ENCODE results near the gene AKR7A3.

The AKR7A3 gene

DNA sequence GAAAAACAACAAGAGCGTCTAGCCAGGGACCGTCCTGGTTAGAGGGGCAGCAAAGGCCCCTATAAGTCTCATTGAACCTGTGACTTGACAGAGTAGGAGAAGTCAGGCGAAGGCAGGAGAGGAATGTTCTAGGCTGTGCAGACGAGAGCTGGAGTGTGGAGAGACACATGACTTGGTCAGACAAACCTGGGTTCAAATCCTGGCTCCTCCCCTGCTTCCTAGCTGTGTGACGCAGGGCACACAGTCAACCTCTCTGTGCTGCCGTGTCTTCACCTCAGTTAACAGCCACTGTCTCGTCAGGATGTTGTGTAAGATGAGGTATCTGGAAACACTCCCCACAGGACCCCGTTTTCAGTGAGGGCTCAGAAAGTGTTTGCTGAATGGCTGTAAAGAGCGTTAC lies 39.2 kb upstream of the AKR7A3 start:
- Histone ChIP-seq H3K4me1 (ENCODE audit: control insufficient read depth, insufficient read depth, low read length) (no peaks in the 10 kb centered on the region), H3K9ac (ENCODE audit: low read depth, low read length) (no peak overlapping the region), H3K4me3 (ENCODE audit: low read length) (no peak overlapping the region), H3K4me2 (ENCODE audit: low read length) (no peak overlapping the region), H3K27me3 (ENCODE audit: control insufficient read depth, insufficient read depth, low read length) (no peaks in the 10 kb centered on the region), H3K36me3 (ENCODE audit: insufficient read depth, low read length) (peaks cover 46% of the 10 kb centered on the region), H3K9me3 (replicated peaks; ENCODE audit: low read length) (no peaks in the 10 kb centered on the region)

DNA sequence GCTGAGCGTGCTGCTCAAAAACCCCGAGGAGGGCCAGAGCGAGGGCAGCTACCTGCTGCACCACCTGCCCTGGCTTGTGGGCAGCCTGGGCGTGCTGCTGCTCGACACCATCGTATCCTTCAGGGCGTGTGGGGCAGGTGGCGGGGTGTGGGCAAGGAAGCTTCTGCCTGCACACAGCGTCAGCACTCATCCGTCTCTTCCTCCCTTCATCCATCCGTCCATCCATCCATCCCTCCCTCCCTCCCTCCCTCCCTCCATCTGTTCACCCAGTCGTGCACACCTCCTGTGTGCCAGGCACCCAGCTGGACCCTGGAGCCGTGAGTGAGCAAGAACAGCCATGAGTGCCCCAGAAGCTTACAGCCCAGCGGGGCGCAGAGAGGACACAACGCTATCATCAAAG lies 38.7 kb upstream of the AKR7A3 start:
- Histone ChIP-seq H3K36me3 (ENCODE audit: insufficient read depth, low read length) (peaks cover 50% of the 10 kb centered on the region), H3K27me3 (ENCODE audit: control insufficient read depth, insufficient read depth, low read length) (no peaks in the 10 kb centered on the region)

DNA sequence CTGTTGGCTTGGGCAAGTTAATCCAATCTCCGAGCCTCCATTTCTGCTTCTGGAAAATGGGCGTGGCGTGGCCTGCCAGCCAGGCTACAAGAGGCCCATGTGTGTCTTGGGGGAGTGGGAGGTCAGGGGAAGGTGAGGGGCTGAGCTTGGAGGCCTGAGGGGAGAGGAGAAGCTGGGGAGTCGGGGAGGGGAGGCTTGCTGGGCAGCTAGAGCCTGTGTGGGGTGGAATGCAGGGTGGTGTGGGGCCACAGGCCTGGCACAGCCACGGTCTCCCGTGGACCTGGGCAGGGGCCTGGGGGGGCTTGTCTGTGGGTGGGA lies 38.1 kb upstream of the AKR7A3 start:
- H3K4me1 ChIP-seq (ENCODE audit: control insufficient read depth, insufficient read depth, low read length) = no peaks in the 10 kb centered on the region
- H3K9me3 ChIP-seq (replicated peaks; ENCODE audit: low read length) = no peaks in the 10 kb centered on the region
- no peaks in the 10 kb centered on the region for H3K27me3 ChIP-seq (ENCODE audit: control insufficient read depth, insufficient read depth, low read length)
- H3K4me2 ChIP-seq (ENCODE audit: low read length) = no peak overlapping the region
- H3K9ac ChIP-seq (ENCODE audit: low read depth, low read length) = no peak overlapping the region
- peaks cover 50% of the 10 kb centered on the region for H3K36me3 ChIP-seq (ENCODE audit: insufficient read depth, low read length)
- H3K4me3 ChIP-seq (ENCODE audit: low read length) = no peak overlapping the region

More for the DNA sequence above, 38.7 kb upstream of the AKR7A3 start:
- H3K9ac ChIP-seq (ENCODE audit: low read depth, low read length) = no peak overlapping the region
- H3K4me1 ChIP-seq (ENCODE audit: control insufficient read depth, insufficient read depth, low read length) = no peaks in the 10 kb centered on the region
- H3K4me2 ChIP-seq (ENCODE audit: low read length) = no peak overlapping the region
- H3K4me3 ChIP-seq (ENCODE audit: low read length) = no peak overlapping the region
- H3K9me3 ChIP-seq (replicated peaks; ENCODE audit: low read length) = no peaks in the 10 kb centered on the region

DNA sequence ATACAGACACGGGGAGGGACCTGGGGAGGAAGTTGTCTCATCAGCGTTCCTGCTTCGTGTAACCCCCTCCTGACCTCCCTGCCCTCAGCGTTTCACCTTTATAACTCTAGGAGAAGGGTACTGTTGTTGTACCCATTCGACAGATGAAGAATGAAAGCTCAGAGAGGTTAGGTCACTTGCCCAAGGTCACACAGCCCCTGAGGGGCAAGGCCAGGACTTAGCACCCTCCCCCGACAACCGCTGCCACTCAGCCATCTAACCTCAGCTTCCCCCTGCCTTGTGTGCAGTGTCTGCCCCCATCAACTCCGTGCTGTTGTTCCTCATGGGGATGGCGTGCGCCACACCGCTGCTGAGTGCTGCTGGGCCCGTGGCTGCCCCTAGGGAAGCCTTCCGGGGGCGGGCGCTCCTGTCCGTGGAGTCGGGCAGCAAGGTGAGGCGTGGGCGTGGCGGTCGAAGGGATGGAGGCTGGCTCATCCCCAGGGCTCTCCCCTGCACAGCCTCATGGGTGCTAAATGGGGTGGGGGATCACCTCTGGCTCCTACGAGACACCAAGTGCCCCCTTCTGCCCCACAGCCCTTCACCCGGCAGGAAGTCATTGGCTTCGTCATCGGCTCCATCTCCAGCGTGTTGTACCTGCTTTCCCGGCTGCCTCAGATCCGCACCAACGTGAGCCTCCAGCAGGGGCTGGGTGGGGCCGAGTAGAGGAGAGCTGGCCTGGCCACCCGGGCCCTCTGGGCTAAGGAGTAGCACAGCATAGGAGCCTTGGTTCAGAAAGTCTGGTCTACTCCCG lies 37.6 kb upstream of the AKR7A3 start:
- no peaks in the 10 kb centered on the region for H3K9me3 ChIP-seq (replicated peaks; ENCODE audit: low read length)
- peaks cover 52% of the 10 kb centered on the region for H3K36me3 ChIP-seq (ENCODE audit: insufficient read depth, low read length)
- H3K9ac ChIP-seq (ENCODE audit: low read depth, low read length) = no peak overlapping the region
- H3K4me1 ChIP-seq (ENCODE audit: control insufficient read depth, insufficient read depth, low read length) = no peaks in the 10 kb centered on the region
- no peak overlapping the region for H3K4me2 ChIP-seq (ENCODE audit: low read length)
- H3K4me3 ChIP-seq (ENCODE audit: low read length) = no peak overlapping the region
- no peaks in the 10 kb centered on the region for H3K27me3 ChIP-seq (ENCODE audit: control insufficient read depth, insufficient read depth, low read length)

DNA sequence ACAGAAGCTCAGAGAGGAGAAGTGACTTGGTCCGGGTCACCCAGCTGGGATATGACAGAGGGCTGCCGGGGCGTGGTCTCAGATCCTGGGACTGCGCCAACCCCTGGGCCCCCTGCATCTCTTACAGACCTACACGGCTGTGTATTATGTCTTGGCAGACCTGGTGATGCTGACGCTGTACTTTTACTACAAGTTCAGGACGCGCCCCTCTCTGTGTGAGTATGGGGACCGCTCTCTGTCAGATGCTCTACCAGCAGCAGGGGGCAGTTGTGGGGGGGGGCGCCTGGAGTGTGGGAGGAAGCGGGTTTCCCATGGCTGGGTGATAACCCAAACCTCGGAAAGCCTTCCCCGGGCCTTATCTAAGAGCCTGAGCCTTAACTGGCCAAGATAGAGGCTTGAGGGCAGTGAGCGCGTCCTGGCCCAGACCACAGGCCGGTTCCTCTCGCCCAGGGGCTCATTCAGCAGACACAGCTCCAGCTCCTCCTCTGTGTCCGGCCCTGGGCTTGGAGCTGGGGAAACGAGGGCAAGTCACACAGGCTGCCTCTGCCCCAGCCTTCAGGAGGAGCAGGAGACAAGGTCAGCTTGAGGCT lies 36.9 kb upstream of the AKR7A3 start:
- Histone ChIP-seq H3K36me3 (ENCODE audit: insufficient read depth, low read length) (peaks cover 53% of the 10 kb centered on the region), H3K27me3 (ENCODE audit: control insufficient read depth, insufficient read depth, low read length) (no peaks in the 10 kb centered on the region), H3K9me3 (replicated peaks; ENCODE audit: low read length) (no peaks in the 10 kb centered on the region), H3K9ac (ENCODE audit: low read depth, low read length) (no peak overlapping the region), H3K4me2 (ENCODE audit: low read length) (no peak overlapping the region), H3K4me1 (ENCODE audit: control insufficient read depth, insufficient read depth, low read length) (no peaks in the 10 kb centered on the region), H3K4me3 (ENCODE audit: low read length) (no peak overlapping the region)

DNA sequence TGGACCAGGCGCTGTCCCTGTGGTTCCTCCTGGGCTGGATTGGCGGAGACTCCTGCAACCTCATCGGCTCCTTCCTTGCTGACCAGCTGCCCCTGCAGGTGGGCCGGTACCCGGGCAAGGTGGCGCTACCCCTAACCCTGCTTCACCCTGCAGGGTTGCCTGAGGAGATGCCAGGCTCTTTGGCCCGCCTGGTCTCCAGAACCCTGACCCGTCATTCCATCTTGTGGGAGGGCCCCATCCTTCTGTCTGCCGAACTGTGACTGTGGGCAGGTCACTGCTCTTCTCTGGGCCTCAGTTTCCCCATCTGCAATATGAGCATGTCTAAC lies 36.1 kb upstream of the AKR7A3 start:
- no peak overlapping the region for H3K4me2 ChIP-seq (ENCODE audit: low read length)
- no peaks in the 10 kb centered on the region for H3K4me1 ChIP-seq (ENCODE audit: control insufficient read depth, insufficient read depth, low read length)
- peaks cover 53% of the 10 kb centered on the region for H3K36me3 ChIP-seq (ENCODE audit: insufficient read depth, low read length)
- no peaks in the 10 kb centered on the region for H3K27me3 ChIP-seq (ENCODE audit: control insufficient read depth, insufficient read depth, low read length)
- no peaks in the 10 kb centered on the region for H3K9me3 ChIP-seq (replicated peaks; ENCODE audit: low read length)
- no peak overlapping the region for H3K9ac ChIP-seq (ENCODE audit: low read depth, low read length)
- H3K4me3 ChIP-seq (ENCODE audit: low read length) = no peak overlapping the region

DNA sequence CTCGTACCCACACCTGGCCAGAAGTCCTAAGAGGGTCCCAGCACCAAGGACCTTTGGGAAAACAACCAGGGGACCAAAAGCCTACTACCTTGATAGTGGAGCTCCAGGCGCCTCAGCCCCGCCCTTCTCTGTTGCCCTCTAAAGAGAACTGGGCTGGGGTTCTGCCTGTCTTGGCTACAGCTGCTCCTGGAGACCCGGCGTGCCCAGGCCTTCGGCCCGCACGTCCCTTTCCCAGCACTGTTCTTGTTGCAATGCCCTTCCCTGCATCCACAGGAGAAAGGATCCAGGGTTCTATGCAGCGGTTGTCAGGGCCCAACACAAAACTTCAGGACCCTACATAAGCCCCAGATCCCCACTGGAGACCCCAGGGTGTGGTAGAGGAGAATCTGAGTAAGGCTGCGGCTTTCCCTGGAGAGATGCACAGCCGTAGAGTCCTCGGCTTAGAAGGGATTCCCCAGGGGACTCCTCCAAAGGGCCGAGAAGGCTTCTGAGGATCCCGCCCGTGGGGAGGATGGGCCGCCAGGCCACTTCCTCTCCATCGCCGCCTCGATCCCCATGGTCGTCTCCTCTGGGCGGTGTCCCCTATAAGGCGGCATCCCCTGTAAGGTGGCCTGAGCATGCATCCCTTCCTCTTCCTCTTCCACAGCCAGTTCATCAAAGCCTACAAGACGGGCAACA lies 35.6 kb upstream of the AKR7A3 start:
- H3K9me3 ChIP-seq (replicated peaks; ENCODE audit: low read length) = no peaks in the 10 kb centered on the region
- H3K9ac ChIP-seq (ENCODE audit: low read depth, low read length) = no peak overlapping the region
- no peaks in the 10 kb centered on the region for H3K27me3 ChIP-seq (ENCODE audit: control insufficient read depth, insufficient read depth, low read length)
- H3K4me1 ChIP-seq (ENCODE audit: control insufficient read depth, insufficient read depth, low read length) = peaks cover 1% of the 10 kb centered on the region
- peaks cover 54% of the 10 kb centered on the region for H3K36me3 ChIP-seq (ENCODE audit: insufficient read depth, low read length)
- H3K4me2 ChIP-seq (ENCODE audit: low read length) = no peak overlapping the region
- H3K4me3 ChIP-seq (ENCODE audit: low read length) = no peak overlapping the region

DNA sequence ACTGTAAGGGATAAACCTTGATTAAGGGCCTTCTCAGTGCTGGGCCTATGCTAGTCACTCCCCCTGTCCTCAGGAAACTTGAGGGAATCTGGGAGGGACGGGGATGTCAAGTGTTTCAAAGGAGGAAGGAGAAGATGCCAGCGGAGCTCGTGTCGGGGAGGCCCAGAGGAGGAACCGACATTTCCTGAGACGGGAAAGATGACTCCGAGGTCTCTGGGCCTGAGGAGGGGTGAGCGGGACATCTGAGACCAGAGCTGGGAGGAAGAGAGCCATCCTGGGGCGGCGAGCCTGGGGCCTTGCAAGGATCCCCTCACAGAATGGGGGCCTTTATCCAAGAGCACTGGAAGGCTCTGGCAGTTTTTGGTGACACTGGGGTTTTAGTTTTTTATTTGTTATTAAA lies 33.9 kb upstream of the AKR7A3 start:
- no peak overlapping the region for H3K4me2 ChIP-seq (ENCODE audit: low read length)
- no peaks in the 10 kb centered on the region for H3K27me3 ChIP-seq (ENCODE audit: control insufficient read depth, insufficient read depth, low read length)
- H3K4me1 ChIP-seq (ENCODE audit: control insufficient read depth, insufficient read depth, low read length) = peaks cover 5% of the 10 kb centered on the region
- H3K9me3 ChIP-seq (replicated peaks; ENCODE audit: low read length) = no peaks in the 10 kb centered on the region
- peaks cover 53% of the 10 kb centered on the region for H3K36me3 ChIP-seq (ENCODE audit: insufficient read depth, low read length)
- H3K9ac ChIP-seq (ENCODE audit: low read depth, low read length) = no peak overlapping the region
- H3K4me3 ChIP-seq (ENCODE audit: low read length) = no peak overlapping the region

DNA sequence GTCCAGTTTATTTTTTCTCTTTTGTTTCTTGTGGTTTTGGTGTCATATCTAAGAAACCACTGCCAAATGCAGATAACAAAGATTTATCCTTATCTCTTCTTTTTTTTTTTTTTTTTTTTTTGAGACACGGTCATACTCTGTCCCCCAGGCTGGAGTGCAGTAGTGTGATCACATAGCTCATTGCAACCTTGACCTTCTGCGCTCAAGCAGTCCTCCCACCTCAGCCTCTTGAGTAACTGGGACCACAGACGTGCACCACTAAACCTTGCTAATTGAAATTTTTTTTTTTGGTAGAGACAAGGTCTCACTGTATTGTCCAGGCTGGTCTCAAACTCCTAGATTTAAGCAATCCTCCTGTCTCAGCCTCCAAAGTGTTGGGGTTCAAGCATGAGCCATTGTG lies 32.5 kb upstream of the AKR7A3 start:
- Histone ChIP-seq H3K36me3 (ENCODE audit: insufficient read depth, low read length) (peaks cover 48% of the 10 kb centered on the region), H3K9ac (ENCODE audit: low read depth, low read length) (no peak overlapping the region), H3K4me1 (ENCODE audit: control insufficient read depth, insufficient read depth, low read length) (peaks cover 12% of the 10 kb centered on the region), H3K4me3 (ENCODE audit: low read length) (no peak overlapping the region), H3K4me2 (ENCODE audit: low read length) (no peak overlapping the region), H3K27me3 (ENCODE audit: control insufficient read depth, insufficient read depth, low read length) (no peaks in the 10 kb centered on the region), H3K9me3 (replicated peaks; ENCODE audit: low read length) (no peaks in the 10 kb centered on the region)

DNA sequence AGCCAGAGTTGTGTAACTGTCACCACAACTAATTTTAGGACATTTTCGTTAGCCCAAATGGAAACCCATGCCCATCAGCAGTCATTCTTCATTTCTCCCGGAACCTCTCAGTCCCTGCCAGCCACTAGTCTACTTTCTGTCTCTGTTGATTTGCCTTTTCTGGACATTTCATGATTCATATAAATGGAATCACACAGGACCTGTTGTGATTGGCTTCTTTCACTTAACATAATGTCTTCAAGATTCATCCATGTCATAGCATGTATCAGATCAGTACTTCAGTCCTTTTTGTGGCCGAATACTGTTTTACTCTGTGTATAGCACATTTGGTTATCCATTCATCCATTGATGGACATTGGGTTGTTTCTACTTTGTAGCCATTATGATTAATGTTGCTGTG lies 30.6 kb upstream of the AKR7A3 start:
- Histone ChIP-seq H3K4me2 (ENCODE audit: low read length) (no peak overlapping the region), H3K4me3 (ENCODE audit: low read length) (no peak overlapping the region), H3K4me1 (ENCODE audit: control insufficient read depth, insufficient read depth, low read length) (peaks cover 31% of the 10 kb centered on the region), H3K9ac (ENCODE audit: low read depth, low read length) (no peak overlapping the region), H3K9me3 (replicated peaks; ENCODE audit: low read length) (no peaks in the 10 kb centered on the region), H3K27me3 (ENCODE audit: control insufficient read depth, insufficient read depth, low read length) (no peaks in the 10 kb centered on the region), H3K36me3 (ENCODE audit: insufficient read depth, low read length) (peaks cover 34% of the 10 kb centered on the region)

DNA sequence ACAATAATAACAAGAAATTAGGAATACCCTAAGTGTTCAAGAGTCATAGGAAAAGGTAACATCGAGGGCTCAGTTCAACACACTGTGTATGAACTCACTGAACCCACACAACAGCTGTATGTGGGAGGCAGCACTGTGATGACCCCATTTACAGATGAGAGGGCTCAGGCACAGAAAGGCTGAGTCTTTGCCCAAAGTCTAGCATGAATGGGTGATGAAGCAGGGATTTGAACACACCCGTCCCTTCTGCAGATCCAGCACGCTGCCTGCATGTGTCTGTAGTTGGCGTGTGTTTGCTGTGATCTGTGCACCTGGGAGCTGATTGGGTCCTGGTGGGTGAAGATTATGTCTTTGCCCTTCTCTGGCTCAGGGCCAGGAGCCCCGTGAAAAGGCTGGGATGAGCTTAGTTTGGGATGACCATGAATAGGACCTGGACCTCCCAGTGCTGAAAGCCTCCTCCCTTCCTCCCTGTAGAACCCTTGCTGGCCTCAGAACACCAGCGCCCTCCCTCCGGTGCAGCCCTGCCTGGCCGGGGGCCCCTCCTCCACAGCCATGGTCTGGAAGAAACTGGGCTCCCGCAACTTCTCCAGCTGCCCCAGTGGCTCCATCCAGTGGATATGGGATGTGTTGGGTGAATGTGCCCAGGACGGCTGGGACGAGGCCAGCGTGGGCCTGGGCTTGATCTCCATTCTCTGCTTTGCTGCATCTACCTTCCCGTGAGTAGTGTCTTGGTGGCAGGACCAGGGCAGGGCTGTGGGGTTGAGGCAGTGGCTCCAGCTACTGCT lies 28.7 kb upstream of the AKR7A3 start:
- Histone ChIP-seq H3K27me3 (ENCODE audit: control insufficient read depth, insufficient read depth, low read length) (no peaks in the 10 kb centered on the region), H3K4me2 (ENCODE audit: low read length) (no peak overlapping the region), H3K36me3 (ENCODE audit: insufficient read depth, low read length) (peaks cover 30% of the 10 kb centered on the region), H3K9me3 (replicated peaks; ENCODE audit: low read length) (no peaks in the 10 kb centered on the region), H3K4me3 (ENCODE audit: low read length) (no peak overlapping the region), H3K4me1 (ENCODE audit: control insufficient read depth, insufficient read depth, low read length) (peaks cover 47% of the 10 kb centered on the region), H3K9ac (ENCODE audit: low read depth, low read length) (no peak overlapping the region)
